H9 (cell line): ENCODE results near the gene EPN3. TPM values are rescaled to one million over a fixed set of nuclear protein-coding genes. Genes with fewer than 3 reads are reported as not detected.

Experiments used
- DNase-seq: peaks from one replicate; pipeline ENCODE4 v3.0.0-alpha.2; 2017
- H2AFZ ChIP-seq: one replicate; pipeline ENCODE4 v1.6.1; 2013; ENCODE audit warnings: mild to moderate bottlenecking, low read length, control low read depth, moderate library complexity
- H2AK5ac ChIP-seq: 2 replicates; pipeline ENCODE4 v1.6.1; 2013; ENCODE audit warnings: low read length, control low read depth, mixed read lengths; ENCODE audit not compliant: insufficient read length
- H2BK120ac ChIP-seq: one replicate; pipeline ENCODE4 v1.6.1; 2013; ENCODE audit warnings: low read depth, mild to moderate bottlenecking, low read length, control low read depth, inconsistent platforms; ENCODE audit not compliant: poor library complexity, severe bottlenecking
- H2BK12ac ChIP-seq: 2 replicates; pipeline ENCODE4 v1.6.1; 2013; ENCODE audit warnings: low read length, control low read depth, mixed read lengths, low read depth; ENCODE audit not compliant: insufficient read length
- H2BK15ac ChIP-seq: 2 replicates; pipeline ENCODE4 v1.6.1; 2013; ENCODE audit warnings: low read depth, low read length, control low read depth
- H2BK20ac ChIP-seq: one replicate; pipeline ENCODE4 v1.6.1; 2013; ENCODE audit warnings: low read depth, mild to moderate bottlenecking, low read length, control low read depth, inconsistent platforms; ENCODE audit not compliant: poor library complexity, severe bottlenecking
- H2BK5ac ChIP-seq: 2 replicates; pipeline ENCODE4 v1.6.1; 2013; ENCODE audit warnings: low read length, control low read depth, mixed read lengths; ENCODE audit not compliant: insufficient read length
- H3K14ac ChIP-seq: 2 replicates; pipeline ENCODE4 v1.6.1; 2013; ENCODE audit warnings: low read length, control low read depth; ENCODE audit not compliant: insufficient read depth
- H3K18ac ChIP-seq: 2 replicates; pipeline ENCODE4 v1.6.1; 2013; ENCODE audit warnings: low read depth, mild to moderate bottlenecking, mixed read lengths, low read length, control low read depth; ENCODE audit not compliant: insufficient read length
- H3K23ac ChIP-seq: 2 replicates; pipeline ENCODE4 v1.6.1; 2013; ENCODE audit warnings: low read length, control low read depth, mixed read lengths, low read depth; ENCODE audit not compliant: insufficient read length
- H3K23me2 ChIP-seq: 2 replicates; pipeline ENCODE4 v1.6.1; 2013; ENCODE audit warnings: low read depth, mild to moderate bottlenecking, mixed read lengths, low read length, control low read depth; ENCODE audit not compliant: insufficient read length, poor library complexity, severe bottlenecking
- H3K27ac ChIP-seq: 2 replicates; pipeline ENCODE4 v1.5.1; 2013; ENCODE audit warnings: low read length, control low read depth, mixed read lengths, low read depth; ENCODE audit not compliant: insufficient read length
- H3K27me3 ChIP-seq: 2 replicates; pipeline ENCODE4 v1.6.1; 2013; ENCODE audit warnings: low read length, control low read depth, inconsistent platforms; ENCODE audit not compliant: insufficient read depth
- H3K4ac ChIP-seq: 2 replicates; pipeline ENCODE4 v1.6.1; 2013; ENCODE audit warnings: low read depth, mild to moderate bottlenecking, control low read depth, inconsistent platforms, low read length, moderate library complexity
- H3K4me1 ChIP-seq: 2 replicates; pipeline ENCODE4 v1.6.1; 2013; ENCODE audit warnings: low read length, control low read depth, inconsistent platforms; ENCODE audit not compliant: insufficient read depth
- H3K4me2 ChIP-seq: 2 replicates; pipeline ENCODE4 v1.6.1; 2013; ENCODE audit warnings: low read length, control low read depth, mixed read lengths; ENCODE audit not compliant: insufficient read length, insufficient read depth
- H3K56ac ChIP-seq: 2 replicates; pipeline ENCODE4 v1.6.1; 2013; ENCODE audit warnings: low read depth, mild to moderate bottlenecking, mixed read lengths, low read length, control low read depth; ENCODE audit not compliant: insufficient read length
- H3K79me1 ChIP-seq: 2 replicates; pipeline ENCODE4 v1.6.1; 2013; ENCODE audit warnings: low read depth, mild to moderate bottlenecking, moderate library complexity, low read length, control low read depth, inconsistent platforms; ENCODE audit not compliant: insufficient read depth, poor library complexity, severe bottlenecking
- H3K79me2 ChIP-seq: 2 replicates; pipeline ENCODE4 v1.6.1; 2013; ENCODE audit warnings: low read length, control low read depth, inconsistent platforms; ENCODE audit not compliant: insufficient read depth
- H3K9ac ChIP-seq: 2 replicates; pipeline ENCODE4 v1.6.1; 2013; ENCODE audit warnings: low read length, control low read depth, mixed read lengths; ENCODE audit not compliant: insufficient read length; ENCODE audit errors: extremely low read depth
- H3K9me3 ChIP-seq: one replicate; pipeline ENCODE4 v1.6.1; 2013; ENCODE audit warnings: low read depth, low read length, inconsistent platforms; ENCODE audit not compliant: control insufficient read depth
- H3T11ph ChIP-seq: one replicate; pipeline ENCODE4 v1.6.1; 2013; ENCODE audit warnings: mild to moderate bottlenecking, low read length, control low read depth, inconsistent platforms
- H4K20me1 ChIP-seq: one replicate; pipeline ENCODE4 v1.6.1; 2013; ENCODE audit not compliant: control insufficient read depth, insufficient read length, insufficient read depth
- H4K5ac ChIP-seq: 2 replicates; pipeline ENCODE4 v1.6.1; 2013; ENCODE audit warnings: low read depth, mild to moderate bottlenecking, mixed read lengths, low read length, control low read depth; ENCODE audit not compliant: insufficient read length
- H4K8ac ChIP-seq: replicated peaks from 2 replicates; pipeline ENCODE4 v1.6.1; 2013; ENCODE audit warnings: low read length, control low read depth, mixed read lengths, low read depth; ENCODE audit not compliant: insufficient read length
- H4K91ac ChIP-seq: 2 replicates; pipeline ENCODE4 v1.6.1; 2013; ENCODE audit warnings: low read depth, mild to moderate bottlenecking, moderate library complexity, mixed read lengths, low read length, control low read depth; ENCODE audit not compliant: insufficient read length
- H3K27ac Mint-ChIP-seq, 3 experiments: 2 replicates in 2 of 3; 3 replicates in 1 of 3; pipeline ENCODE4 v1.8.0; 2020 to 2021; ENCODE audit warnings: mixed read lengths in 3 of 3, mild to moderate bottlenecking in 1 of 3, moderate library complexity in 1 of 3
- H3K27me3 Mint-ChIP-seq: 2 replicates; pipeline ENCODE4 v1.8.0; 2021; ENCODE audit warnings: low read depth, mild to moderate bottlenecking, moderate library complexity, mixed read lengths
- H3K36me3 Mint-ChIP-seq, 3 experiments: 2 replicates in 2 of 3; 3 replicates in 1 of 3; pipeline ENCODE4 v1.8.0; 2020 to 2021; ENCODE audit warnings: low read depth in 3 of 3, mixed read lengths in 3 of 3; ENCODE audit not compliant: insufficient read depth in 1 of 3
- H3K4me1 Mint-ChIP-seq, 2 experiments: 2 replicates each; pipeline ENCODE4 v1.8.0; 2020; ENCODE audit warnings: mixed read lengths in 2 of 2
- H3K4me3 Mint-ChIP-seq, 2 experiments: 2 replicates in 1 of 2; 3 replicates in 1 of 2; pipeline ENCODE4 v1.8.0; 2020 to 2021; ENCODE audit warnings: mild to moderate bottlenecking in 2 of 2, mixed read lengths in 2 of 2, moderate library complexity in 1 of 2
- H3K9me3 Mint-ChIP-seq, 2 experiments: 2 replicates in 1 of 2; 3 replicates in 1 of 2; pipeline ENCODE4 v1.8.0; 2020; ENCODE audit warnings: mild to moderate bottlenecking in 2 of 2, mixed read lengths in 2 of 2, moderate library complexity in 1 of 2
- WGBS: extraction: QIAGEN DNeasy Blood & Tissue Kit; methylation state at CpG from one replicate; pipeline ENCODE4 v1.1.7; 2013; ENCODE audit warnings: missing lambda C conversion rate, low lambda C conversion rate, mixed read lengths; ENCODE audit not compliant: insufficient read length; ENCODE audit errors: extremely low coverage; 5-methylcytosine and 5-hydroxymethylcytosine counted together
- total RNA-seq: library from RNA; stranded (reverse); gene quantifications from 2 replicates; pipeline ENCODE4 v1.2.1, GENCODE V29; 2021
- TF ChIP-seq, protein P1 (sequence below): fragments of 200-600 bp; sonication (generic); conservative IDR thresholded peaks from 3 replicates; pipeline ENCODE4 v1.8.0; 2021; ENCODE audit warnings: antibody characterized with exemption, mild to moderate bottlenecking

The EPN3 gene
- total RNA-seq, 1 experiment from 2014 or later = 1.9 TPM

DNA sequence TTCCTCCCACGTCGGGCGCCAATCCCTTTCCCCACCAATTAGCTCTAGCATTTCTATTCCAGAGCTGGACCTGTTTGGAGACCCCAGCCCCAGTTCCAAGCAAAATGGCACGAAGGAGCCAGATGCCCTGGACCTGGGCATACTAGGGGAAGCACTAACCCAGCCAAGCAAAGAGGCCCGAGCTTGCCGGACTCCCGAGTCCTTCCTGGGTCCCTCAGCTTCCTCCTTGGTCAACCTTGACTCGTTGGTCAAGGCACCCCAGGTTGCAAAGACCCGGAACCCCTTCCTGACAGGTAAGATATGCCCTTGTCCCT is 8.8 kb downstream of the EPN3 start:
- H3K4me1 Mint-ChIP-seq = peaks cover 23 to 36% of the 10 kb centered on the region in 2 experiments
- Histone ChIP-seq H3K27me3 (no peaks in the 10 kb centered on the region; the same call in 1 of the 2 replicates), H3K79me1 (no peaks in the 10 kb centered on the region), H3K18ac (no peak overlapping the region), H2BK120ac (no peak overlapping the region), H3K23me2 (peaks cover 8% of the 10 kb centered on the region), H3K4ac (no peak overlapping the region), H2BK5ac (no peak overlapping the region), H3K27ac (no peak overlapping the region), H2BK20ac (no peak overlapping the region), H3K9ac (no peak overlapping the region), H2BK15ac (no peak overlapping the region), H4K8ac (no peak overlapping the region), H4K5ac (no peak overlapping the region), H3K4me2 (peak overlapping the region; percentile 76), H4K20me1 (no peaks in the 10 kb centered on the region), H3K14ac (no peak overlapping the region), H3K79me2 (no peaks in the 10 kb centered on the region), H3K9me3 (no peaks in the 10 kb centered on the region), H3K56ac (no peak overlapping the region), H4K91ac (no peak overlapping the region), H3T11ph (no peak overlapping the region), H2AFZ (no peak overlapping the region), H2AK5ac (no peak overlapping the region), H3K4me1 (0 out of 2 replicates have a peak, but pooled peaks cover 2% of the 10 kb centered on the region), H3K23ac (no peak overlapping the region), H2BK12ac (no peak overlapping the region)
- H3K9me3 Mint-ChIP-seq = no peaks in the 10 kb centered on the region
- no CpG with 5 or more reads among the region's 9 CpGs for WGBS
- peaks cover 0 to 3% (median 0%) of the 10 kb centered on the region in 3 experiments; a peak in 3 of 7 replicates for H3K36me3 Mint-ChIP-seq
- DNase-seq = no peak
- H3K4me3 Mint-ChIP-seq = peak overlapping the region; percentile 69 to 82
- TF ChIP-seq, protein P1, sequence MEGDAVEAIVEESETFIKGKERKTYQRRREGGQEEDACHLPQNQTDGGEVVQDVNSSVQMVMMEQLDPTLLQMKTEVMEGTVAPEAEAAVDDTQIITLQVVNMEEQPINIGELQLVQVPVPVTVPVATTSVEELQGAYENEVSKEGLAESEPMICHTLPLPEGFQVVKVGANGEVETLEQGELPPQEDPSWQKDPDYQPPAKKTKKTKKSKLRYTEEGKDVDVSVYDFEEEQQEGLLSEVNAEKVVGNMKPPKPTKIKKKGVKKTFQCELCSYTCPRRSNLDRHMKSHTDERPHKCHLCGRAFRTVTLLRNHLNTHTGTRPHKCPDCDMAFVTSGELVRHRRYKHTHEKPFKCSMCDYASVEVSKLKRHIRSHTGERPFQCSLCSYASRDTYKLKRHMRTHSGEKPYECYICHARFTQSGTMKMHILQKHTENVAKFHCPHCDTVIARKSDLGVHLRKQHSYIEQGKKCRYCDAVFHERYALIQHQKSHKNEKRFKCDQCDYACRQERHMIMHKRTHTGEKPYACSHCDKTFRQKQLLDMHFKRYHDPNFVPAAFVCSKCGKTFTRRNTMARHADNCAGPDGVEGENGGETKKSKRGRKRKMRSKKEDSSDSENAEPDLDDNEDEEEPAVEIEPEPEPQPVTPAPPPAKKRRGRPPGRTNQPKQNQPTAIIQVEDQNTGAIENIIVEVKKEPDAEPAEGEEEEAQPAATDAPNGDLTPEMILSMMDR = no peak
- H3K27me3 Mint-ChIP-seq = peaks cover 33% of the 10 kb centered on the region
- no peak overlapping the region for H3K27ac Mint-ChIP-seq
